Spleen (tissue), 7 donors: Measurements from ENCODE around the gene WNT7A.

Source experiments
- POLR2A ChIP-seq, 3 donors: fragments of 450-650 bp; IDR thresholded peaks; one replicate each; pipeline ENCODE4 v1.5.1; 2017; ENCODE audit warnings: antibody characterized with exemption in 3 of 3, mild to moderate bottlenecking in 1 of 3
- POLR2AphosphoS5 ChIP-seq, 3 donors: sonication (generic); formaldehyde crosslinking; IDR thresholded peaks; one replicate each; pipeline ENCODE4 v1.5.1; 2017; ENCODE audit warnings: antibody characterized with exemption in 3 of 3
- TF ChIP-seq, protein P1 (sequence below), 11 experiments: fragments of 200-600 bp in 7 of 11; fragments of 450-650 bp in 4 of 11; sonication (generic) in 4 of 11; IDR thresholded peaks in 8 of 11; conservative IDR thresholded peaks in 3 of 11; 1 replicate in 7 of 11; 2 replicates in 4 of 11; pipeline versions ENCODE4 v1.4.0 to v1.8.0; 2016 to 2021; ENCODE audit warnings: antibody characterized with exemption in 11 of 11, inconsistent platforms in 4 of 11, mild to moderate bottlenecking in 1 of 11
- donor health status: DM: no; HTN: no; CAD: no; lungs with moderate emphysema.
- donor health status: DM: no; HTN: no; CAD: no.
- donor health status: DM: no; HTN: no; CAD: no.

GRCh38 chr3:13839253-13839652 is 40.6 kb downstream of the WNT7A start:
- TF ChIP-seq, protein P1, sequence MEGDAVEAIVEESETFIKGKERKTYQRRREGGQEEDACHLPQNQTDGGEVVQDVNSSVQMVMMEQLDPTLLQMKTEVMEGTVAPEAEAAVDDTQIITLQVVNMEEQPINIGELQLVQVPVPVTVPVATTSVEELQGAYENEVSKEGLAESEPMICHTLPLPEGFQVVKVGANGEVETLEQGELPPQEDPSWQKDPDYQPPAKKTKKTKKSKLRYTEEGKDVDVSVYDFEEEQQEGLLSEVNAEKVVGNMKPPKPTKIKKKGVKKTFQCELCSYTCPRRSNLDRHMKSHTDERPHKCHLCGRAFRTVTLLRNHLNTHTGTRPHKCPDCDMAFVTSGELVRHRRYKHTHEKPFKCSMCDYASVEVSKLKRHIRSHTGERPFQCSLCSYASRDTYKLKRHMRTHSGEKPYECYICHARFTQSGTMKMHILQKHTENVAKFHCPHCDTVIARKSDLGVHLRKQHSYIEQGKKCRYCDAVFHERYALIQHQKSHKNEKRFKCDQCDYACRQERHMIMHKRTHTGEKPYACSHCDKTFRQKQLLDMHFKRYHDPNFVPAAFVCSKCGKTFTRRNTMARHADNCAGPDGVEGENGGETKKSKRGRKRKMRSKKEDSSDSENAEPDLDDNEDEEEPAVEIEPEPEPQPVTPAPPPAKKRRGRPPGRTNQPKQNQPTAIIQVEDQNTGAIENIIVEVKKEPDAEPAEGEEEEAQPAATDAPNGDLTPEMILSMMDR (IDR thresholded peaks at IDR 0.05 in 8 of 11, conservative IDR thresholded peaks at IDR 0.05 in 3 of 11): no peak
- TF ChIP-seq POLR2AphosphoS5 (IDR thresholded peaks at IDR 0.05) (no peak), POLR2A (IDR thresholded peaks at IDR 0.05) (no peak)
